ENCODE results near the gene GLRX5. TPM values are rescaled to one million over a fixed set of nuclear protein-coding genes. Genes with fewer than 3 reads are reported as not detected.

GLRX5 gene
- 45.3 to 70.4 TPM (median 69.3 TPM) in 5 replicates for total RNA-seq (2022; extraction: Qiagen RNA extraction)

DNA sequence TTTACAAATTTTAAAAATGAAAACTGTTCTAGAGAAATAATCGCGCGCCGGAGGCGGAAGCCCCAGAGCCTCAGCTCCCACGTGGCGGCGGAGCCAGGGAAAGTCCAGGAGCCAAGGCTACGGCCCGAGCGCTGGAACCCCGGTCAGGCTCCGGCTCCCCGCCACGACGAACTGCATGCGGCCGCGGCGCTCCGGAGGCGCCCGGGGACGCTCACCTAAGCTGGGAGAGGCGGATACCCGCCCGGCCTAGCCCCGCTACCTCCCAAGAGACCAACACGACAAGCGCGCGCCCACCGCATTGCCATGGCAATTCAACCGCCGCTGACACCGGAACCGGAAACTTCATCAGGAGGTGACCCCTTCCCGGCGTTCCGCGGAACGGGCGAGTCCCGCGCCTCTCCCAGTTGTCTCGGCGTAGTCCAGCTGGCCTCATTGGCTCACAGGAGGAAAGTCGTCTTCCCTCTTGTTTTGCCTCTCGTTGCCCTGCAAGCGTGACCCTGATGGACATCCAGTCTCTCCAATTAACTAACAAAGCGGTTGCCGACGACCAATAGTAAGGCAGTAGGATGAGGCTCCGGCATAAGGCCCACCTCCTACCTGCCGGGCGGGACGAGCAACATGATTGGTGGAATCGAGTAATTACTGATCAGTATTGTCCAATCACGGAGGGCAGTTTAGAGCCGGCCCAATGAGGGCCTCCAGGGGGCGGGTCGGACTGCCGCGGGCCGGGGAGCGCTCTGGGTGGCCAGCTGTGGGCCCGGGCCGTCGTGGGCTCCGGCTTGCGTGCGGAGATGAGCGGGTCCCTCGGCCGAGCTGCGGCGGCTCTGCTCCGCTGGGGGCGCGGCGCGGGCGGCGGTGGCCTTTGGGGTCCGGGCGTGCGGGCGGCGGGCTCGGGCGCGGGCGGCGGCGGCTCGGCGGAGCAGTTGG is at the start of gene GLRX5:
TSS of gene GLRX5 (plus strand) at position 752 of the 927 bp plus-strand sequence. CDS start at position 792, 40 bp downstream.

DNA sequence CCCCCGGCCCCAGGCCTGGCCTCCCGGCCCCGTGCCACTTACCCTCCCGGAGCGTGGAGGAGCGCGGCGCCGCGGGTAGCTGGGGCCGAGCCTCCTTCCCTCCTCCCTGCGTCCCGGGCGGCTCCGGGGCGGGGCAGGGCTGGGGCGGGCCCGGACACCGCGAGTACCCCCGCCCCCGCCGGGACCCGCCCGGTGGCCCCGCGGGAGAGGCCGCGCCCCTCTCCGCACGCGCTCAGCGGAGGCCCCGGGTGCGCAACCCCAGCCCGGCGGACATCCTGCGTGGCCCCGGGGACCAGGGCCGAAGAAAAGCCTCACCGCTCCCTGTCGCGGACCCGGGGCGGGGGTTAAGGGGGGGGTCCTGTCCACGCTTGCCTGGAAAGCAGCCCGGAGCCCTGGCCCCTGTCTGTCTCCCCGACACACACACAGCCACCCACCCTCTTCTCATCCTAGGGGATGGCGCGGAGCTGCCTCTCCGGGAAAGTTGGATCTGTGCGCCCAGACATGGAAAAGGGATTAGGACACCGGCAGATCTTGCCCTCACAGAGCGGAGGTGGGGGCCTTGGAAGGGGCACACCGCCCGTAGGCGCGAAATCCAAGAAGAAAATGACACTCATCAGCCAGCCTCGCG is 18.2 kb upstream of the GLRX5 start, which contains the start of gene SYNE3:
TSS of gene SYNE3 (minus strand) at position 97 of the 628 bp plus-strand sequence. CDS start 40,829 bp downstream, outside the sequence.

Other genes with a start within 250 kb of the GLRX5 start
- gene CLMN, start 215.1 kb upstream of the GLRX5 start, total RNA-seq (2022; extraction: Qiagen RNA extraction): 4.8 to 8.1 TPM (median 6.9 TPM) in 5 replicates
- 0.53 to 0.87 TPM (median 0.72 TPM) in 5 replicates for gene SYNE3, start 18.4 kb upstream of the GLRX5 start, total RNA-seq (2022; extraction: Qiagen RNA extraction)
- not detected in 5 replicates for gene TCL1B, start 151.4 kb downstream of the GLRX5 start, total RNA-seq (2022; extraction: Qiagen RNA extraction)
- gene TCL1A, start 179.1 kb downstream of the GLRX5 start, total RNA-seq (2022; extraction: Qiagen RNA extraction): not detected in 5 replicates